H1 (cell line): ENCODE measurements around the gene OBP2B. TPM values are rescaled to one million over a fixed set of nuclear protein-coding genes. Genes with fewer than 3 reads are reported as not detected.

Experiments
- FOSL1 ChIP-seq: IDR thresholded peaks from 2 replicates; pipeline ENCODE4 v1.6.1; 2011; ENCODE audit warnings: mild to moderate bottlenecking, low read depth, low read length, moderate library complexity; ENCODE audit not compliant: insufficient read depth
- NANOG ChIP-seq: IDR thresholded peaks from 2 replicates; pipeline ENCODE4 v1.6.1; 2011; ENCODE audit warnings: low read length, low read depth, mild to moderate bottlenecking, inconsistent platforms; ENCODE audit not compliant: insufficient read depth, poor library complexity, severe bottlenecking
- PHF8 ChIP-seq: fragments of 200-600 bp; sonication (generic); conservative IDR thresholded peaks from 2 replicates; pipeline ENCODE4 v1.7.1; 2012; ENCODE audit warnings: low read depth, mild to moderate bottlenecking, inconsistent platforms, low read length, moderate library complexity
- SP4 ChIP-seq: IDR thresholded peaks from 2 replicates; pipeline ENCODE4 v1.6.1; 2012; ENCODE audit warnings: low read length, inconsistent platforms
- polyA plus RNA-seq, 7 experiments: library from polyadenylated mRNA; depleted of rRNA in 3 of 7; stranded (reverse) in 5 of 7; unstranded in 2 of 7; fragments of >200 nt in 5 of 7; fragments of 200-250 nt in 2 of 7; gene quantifications; 1 replicate in 5 of 7; 2 replicates in 1 of 7; 4 replicates in 1 of 7; pipeline versions ENCODE4 v1.2.1 to v1.2.3, GENCODE V29; 2011 to 2013; ENCODE audit warnings: missing spikeins in 2 of 7, mixed read lengths in 2 of 7
- total RNA-seq: library from RNA; stranded (reverse); fragmentation: NEBNext Ultra II Directional; extraction: Animal tissue kit (Norgen Biotek cat#: 25700); gene quantifications from 2 replicates; pipeline ENCODE4 v1.2.1, GENCODE V29; 2021
- TF ChIP-seq, protein P1 (sequence below): fragments of 300-600 bp; sonication (generic); IDR thresholded peaks from 2 replicates; pipeline ENCODE4 v1.7.1; 2012; ENCODE audit warnings: low read length, moderate library complexity, mild to moderate bottlenecking, inconsistent platforms; ENCODE audit not compliant: insufficient replicate concordance
- TF ChIP-seq, protein P2 (sequence below): IDR thresholded peaks from 2 replicates; pipeline ENCODE4 v1.6.1; 2011; ENCODE audit warnings: low read length, improper control_type of control experiment

OBP2B gene
- total and polyA plus RNA-seq, 2 of the 8 experiments (the other 6 are each of a cell fraction or from before 2014, with no cell fraction given) = not detected

- TF ChIP-seq, protein P1, sequence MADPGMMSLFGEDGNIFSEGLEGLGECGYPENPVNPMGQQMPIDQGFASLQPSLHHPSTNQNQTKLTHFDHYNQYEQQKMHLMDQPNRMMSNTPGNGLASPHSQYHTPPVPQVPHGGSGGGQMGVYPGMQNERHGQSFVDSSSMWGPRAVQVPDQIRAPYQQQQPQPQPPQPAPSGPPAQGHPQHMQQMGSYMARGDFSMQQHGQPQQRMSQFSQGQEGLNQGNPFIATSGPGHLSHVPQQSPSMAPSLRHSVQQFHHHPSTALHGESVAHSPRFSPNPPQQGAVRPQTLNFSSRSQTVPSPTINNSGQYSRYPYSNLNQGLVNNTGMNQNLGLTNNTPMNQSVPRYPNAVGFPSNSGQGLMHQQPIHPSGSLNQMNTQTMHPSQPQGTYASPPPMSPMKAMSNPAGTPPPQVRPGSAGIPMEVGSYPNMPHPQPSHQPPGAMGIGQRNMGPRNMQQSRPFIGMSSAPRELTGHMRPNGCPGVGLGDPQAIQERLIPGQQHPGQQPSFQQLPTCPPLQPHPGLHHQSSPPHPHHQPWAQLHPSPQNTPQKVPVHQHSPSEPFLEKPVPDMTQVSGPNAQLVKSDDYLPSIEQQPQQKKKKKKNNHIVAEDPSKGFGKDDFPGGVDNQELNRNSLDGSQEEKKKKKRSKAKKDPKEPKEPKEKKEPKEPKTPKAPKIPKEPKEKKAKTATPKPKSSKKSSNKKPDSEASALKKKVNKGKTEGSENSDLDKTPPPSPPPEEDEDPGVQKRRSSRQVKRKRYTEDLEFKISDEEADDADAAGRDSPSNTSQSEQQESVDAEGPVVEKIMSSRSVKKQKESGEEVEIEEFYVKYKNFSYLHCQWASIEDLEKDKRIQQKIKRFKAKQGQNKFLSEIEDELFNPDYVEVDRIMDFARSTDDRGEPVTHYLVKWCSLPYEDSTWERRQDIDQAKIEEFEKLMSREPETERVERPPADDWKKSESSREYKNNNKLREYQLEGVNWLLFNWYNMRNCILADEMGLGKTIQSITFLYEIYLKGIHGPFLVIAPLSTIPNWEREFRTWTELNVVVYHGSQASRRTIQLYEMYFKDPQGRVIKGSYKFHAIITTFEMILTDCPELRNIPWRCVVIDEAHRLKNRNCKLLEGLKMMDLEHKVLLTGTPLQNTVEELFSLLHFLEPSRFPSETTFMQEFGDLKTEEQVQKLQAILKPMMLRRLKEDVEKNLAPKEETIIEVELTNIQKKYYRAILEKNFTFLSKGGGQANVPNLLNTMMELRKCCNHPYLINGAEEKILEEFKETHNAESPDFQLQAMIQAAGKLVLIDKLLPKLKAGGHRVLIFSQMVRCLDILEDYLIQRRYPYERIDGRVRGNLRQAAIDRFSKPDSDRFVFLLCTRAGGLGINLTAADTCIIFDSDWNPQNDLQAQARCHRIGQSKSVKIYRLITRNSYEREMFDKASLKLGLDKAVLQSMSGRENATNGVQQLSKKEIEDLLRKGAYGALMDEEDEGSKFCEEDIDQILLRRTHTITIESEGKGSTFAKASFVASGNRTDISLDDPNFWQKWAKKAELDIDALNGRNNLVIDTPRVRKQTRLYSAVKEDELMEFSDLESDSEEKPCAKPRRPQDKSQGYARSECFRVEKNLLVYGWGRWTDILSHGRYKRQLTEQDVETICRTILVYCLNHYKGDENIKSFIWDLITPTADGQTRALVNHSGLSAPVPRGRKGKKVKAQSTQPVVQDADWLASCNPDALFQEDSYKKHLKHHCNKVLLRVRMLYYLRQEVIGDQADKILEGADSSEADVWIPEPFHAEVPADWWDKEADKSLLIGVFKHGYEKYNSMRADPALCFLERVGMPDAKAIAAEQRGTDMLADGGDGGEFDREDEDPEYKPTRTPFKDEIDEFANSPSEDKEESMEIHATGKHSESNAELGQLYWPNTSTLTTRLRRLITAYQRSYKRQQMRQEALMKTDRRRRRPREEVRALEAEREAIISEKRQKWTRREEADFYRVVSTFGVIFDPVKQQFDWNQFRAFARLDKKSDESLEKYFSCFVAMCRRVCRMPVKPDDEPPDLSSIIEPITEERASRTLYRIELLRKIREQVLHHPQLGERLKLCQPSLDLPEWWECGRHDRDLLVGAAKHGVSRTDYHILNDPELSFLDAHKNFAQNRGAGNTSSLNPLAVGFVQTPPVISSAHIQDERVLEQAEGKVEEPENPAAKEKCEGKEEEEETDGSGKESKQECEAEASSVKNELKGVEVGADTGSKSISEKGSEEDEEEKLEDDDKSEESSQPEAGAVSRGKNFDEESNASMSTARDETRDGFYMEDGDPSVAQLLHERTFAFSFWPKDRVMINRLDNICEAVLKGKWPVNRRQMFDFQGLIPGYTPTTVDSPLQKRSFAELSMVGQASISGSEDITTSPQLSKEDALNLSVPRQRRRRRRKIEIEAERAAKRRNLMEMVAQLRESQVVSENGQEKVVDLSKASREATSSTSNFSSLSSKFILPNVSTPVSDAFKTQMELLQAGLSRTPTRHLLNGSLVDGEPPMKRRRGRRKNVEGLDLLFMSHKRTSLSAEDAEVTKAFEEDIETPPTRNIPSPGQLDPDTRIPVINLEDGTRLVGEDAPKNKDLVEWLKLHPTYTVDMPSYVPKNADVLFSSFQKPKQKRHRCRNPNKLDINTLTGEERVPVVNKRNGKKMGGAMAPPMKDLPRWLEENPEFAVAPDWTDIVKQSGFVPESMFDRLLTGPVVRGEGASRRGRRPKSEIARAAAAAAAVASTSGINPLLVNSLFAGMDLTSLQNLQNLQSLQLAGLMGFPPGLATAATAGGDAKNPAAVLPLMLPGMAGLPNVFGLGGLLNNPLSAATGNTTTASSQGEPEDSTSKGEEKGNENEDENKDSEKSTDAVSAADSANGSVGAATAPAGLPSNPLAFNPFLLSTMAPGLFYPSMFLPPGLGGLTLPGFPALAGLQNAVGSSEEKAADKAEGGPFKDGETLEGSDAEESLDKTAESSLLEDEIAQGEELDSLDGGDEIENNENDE = no peak
- TF ChIP-seq NANOG = no peak
- TF ChIP-seq, protein P2, sequence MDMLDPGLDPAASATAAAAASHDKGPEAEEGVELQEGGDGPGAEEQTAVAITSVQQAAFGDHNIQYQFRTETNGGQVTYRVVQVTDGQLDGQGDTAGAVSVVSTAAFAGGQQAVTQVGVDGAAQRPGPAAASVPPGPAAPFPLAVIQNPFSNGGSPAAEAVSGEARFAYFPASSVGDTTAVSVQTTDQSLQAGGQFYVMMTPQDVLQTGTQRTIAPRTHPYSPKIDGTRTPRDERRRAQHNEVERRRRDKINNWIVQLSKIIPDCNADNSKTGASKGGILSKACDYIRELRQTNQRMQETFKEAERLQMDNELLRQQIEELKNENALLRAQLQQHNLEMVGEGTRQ = no peak
- TF ChIP-seq PHF8 = no peak
- TF ChIP-seq SP4 = no peak
- TF ChIP-seq FOSL1 = no peak
These were observed 8.4 kb downstream of the OBP2B start (continued) for GRCh38 chr9:133200631-133201030.
